Left lobe of liver (tissue), 2 donors: ENCODE data around the gene DLK1. TPM values are rescaled to one million over a fixed set of nuclear protein-coding genes. Genes with fewer than 3 reads are reported as not detected.

Experiments
- ATAC-seq: fragments of 200-7000 bp; cut with Tn5 transposase; one replicate; pipeline ENCODE4 v1.9.1; 2020; ENCODE audit warnings: mild to moderate bottlenecking, moderate library complexity
- DNase-seq: peaks from one replicate; pipeline ENCODE4 v3.0.0-alpha.2; 2020; ENCODE audit warnings: low spot score
- total RNA-seq: library from RNA; stranded (reverse); gene quantifications from one replicate; pipeline ENCODE4 v1.2.1, GENCODE V29; 2021
- donor health status: DM: no; HTN: no; CAD: no; lungs with moderate emphysema.
- donor health status: DM: no; HTN: yes; CAD: no.

DLK1 gene
- 1.3 TPM for total RNA-seq

DNA sequence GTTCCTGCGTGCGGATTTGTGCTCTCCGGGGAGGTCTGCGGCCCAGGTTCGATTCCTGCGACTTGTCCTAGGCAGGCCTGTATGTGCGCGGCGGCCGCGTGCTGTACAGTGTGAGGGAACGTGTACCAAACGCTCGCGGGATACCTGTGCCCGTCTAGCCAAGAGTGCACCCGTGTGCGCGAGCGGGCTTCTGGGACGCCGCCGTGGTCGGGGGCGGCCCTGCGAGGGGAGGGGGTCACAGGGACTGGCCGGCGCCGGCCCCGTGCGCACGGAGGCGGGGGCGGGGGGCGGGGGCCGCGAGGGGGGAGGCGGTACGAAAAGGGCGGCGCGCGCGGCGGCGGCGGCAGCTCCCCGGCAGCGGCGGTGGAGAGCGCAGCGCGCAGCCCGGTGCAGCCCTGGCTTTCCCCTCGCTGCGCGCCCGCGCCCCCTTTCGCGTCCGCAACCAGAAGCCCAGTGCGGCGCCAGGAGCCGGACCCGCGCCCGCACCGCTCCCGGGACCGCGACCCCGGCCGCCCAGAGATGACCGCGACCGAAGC lies at the start of gene DLK1:
Gene DLK1 (plus strand): TSS at position 343 of the 536 bp plus-strand sequence. CDS start 177 bp downstream, at position 520.
- DNase-seq = no peak

DNA sequence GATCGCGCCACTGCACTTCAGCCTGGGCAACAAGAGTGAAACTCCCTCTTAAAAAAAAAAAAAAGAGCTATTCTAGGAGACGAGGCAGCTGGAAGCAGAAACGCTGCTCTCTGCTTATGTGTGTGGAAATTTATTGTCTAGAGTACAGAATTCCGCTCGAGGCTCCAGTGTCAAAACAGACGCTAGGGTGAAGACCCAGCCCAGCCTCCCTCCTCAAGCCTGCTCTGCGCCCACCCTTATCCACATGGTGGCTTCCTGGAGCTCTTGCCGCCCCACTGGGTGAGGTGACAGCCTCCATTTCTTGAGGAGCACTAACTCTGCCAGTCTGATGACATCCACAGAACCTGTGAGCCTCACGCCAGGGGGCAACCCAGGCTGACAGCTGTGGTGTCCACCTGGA lies 49.5 kb upstream of the DLK1 start:
- ATAC-seq (no peak), DNase-seq (no peak)

More for the DNA sequence above, at the start of gene DLK1:
- ATAC-seq = no peak

DNA sequence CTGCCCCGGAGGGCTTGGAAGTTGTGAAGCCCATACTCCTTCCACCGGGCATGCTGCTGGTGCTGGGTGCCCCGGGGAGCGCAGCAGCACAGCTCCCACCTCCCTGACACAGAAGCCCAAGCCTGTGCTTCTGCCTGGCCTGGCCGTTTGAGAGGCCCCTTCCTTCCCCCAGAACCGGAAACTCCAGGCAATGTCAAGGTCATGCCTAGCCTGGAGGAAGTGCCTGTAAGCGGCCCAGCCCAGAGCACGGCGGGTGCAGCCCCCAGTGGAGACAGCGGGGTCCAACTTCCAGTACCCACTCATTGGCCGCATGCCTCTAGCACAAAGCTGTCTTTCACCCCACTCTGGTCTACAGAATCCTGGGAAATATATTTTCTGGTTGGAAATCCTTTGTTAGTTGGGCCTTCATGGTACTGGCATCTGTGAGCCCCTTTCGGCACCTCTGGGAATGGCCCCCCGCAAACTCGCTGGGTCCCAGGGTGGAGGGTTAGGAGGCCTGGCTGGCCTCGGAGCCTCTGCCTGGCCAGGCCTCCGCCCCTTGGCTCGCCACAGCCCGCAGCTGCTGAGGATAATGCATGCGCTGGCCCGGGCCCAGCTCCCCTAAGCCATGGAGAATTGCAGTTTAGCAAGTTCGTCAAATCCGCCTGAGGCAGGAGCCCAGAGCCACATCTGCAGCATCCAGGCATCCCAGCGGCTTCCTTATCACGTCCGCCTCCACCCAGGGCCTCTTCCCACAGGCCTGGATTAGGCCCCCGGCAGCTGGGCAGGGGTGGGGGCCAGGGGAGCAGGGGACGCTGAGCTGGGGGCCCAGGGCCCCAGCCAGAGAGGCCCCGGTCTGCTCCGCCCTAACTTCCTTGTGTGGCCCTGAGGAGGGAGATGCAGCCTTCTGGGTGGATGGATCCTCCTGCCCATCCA lies 48.9 kb upstream of the DLK1 start:
- DNase-seq (no peak), ATAC-seq (peak; percentile 33)

DNA sequence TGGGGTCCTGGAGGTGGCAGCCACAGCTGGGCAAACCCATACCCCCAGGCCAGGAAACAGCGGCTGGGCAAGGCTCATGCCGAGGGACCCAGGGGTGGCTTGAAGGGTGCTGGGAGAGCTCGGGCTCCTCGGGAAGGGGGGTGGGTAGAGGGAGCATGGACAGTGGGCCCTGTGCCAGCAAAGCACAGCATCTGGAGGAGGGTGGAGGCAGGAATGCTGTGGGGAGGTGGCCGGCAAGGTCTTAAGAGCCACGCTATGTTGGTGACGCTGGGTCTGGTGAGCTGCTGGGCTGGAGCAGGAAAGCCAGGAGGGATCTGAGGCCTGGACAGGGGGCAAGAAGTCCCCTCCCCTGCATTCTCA lies 48.2 kb upstream of the DLK1 start:
- ATAC-seq (no peak), DNase-seq (no peak)

DNA sequence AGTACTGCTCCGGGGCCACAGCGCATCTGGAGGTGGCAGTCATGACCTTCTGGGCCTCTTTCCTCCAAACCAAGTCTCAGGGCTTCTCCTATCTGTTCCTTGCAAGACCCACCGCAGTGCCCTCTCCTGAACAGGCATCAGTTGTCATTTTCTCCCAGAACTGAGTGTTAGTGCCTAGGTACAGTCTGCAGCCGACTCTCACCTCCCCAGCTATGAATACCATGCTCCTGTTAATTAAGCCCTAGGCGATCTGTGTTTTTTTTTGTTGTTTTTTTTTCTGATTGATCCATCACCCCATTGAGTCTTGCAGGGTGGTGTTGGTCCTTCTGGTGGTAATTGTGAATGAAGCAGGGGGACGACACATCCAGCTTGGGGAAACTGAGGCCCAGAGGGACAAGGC lies 47.5 kb upstream of the DLK1 start:
- DNase-seq = no peak
- ATAC-seq = no peak

DNA sequence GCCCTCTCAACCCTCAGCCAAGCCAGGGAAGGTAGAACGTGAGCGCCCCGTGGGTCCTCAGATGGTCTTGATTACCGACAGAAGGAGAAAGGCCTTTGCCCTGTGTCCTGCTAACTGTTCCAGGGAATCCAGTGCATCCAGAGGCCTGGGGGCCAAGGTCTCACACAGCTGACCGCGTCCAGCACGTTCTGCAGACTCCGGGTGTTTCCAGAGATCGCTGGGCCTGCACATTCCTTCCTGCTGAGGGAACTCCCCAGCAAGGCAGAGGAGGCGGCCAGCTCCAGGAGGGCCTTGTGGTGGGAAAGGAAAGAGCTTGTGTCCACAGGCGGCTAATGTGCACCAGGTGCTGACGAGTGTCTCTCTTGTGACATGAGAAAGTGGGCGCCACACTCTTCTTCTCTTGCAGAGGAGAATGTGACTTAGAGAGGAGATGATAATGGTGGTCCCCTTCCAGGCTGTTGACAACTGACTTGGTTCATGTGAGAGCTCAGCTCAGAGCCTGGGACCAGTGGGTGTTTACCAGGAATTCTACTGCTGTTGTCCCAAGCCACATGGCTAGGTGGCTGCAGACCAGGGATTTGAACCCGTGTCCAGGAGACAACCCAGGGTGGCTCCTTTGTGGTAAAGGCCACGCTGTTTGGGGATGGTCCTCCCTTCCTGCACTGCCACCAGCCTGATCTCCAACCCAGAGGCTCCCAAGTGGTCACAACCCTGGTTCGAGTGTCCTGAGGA lies 46.8 kb upstream of the DLK1 start:
- peak; percentile 55 for ATAC-seq
- no peak for DNase-seq

DNA sequence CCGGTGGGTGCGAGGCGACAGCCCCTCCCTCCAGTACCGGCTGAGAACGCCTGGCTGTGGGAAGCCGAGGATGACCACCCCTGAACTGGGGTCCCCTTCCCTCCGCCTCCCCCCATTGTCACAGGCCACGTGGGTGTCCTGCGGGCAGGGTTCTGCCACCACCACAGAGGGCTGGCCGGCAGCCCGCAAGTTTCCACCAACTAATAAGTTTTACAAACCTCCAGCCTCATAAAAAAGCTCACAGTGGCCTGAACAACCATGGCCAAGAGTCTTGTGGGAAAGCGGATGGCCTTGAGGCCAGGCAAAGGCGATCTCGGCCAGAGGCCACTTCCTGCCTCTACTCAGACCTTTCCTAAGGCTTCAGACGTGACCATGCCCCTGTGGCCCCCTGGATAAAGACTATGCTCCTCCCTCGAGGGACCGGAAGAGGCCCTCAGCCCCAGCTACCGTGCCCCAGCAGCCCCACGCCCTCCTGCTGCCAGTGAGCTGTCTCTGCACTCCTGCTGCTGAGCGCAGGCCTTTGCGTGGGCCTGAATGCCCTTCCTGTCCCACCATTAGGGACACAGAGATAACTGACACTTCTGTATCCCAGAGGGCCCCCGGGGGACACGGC lies 46.1 kb upstream of the DLK1 start:
- ATAC-seq (peak; percentile 51), DNase-seq (no peak)

DNA sequence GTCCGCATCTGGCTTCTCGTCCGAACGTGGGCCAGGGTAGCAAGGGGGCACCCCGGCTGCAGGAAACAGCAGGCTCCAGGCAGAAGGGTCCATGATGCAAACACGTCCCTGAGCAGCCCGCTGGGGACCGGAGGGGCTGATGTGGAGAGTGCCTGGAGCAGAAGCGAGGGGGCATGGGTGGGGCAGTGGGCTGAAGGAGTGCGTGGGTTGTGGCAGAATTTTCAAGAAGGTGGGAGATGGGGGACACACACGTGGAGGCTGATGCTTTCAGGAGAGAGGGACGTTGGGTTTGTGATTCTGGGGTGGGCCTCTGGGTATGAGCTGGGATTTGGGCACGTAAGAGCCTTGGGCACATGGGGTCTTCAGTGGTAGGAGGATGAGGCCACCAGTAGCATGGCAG lies 45.6 kb upstream of the DLK1 start:
- ATAC-seq (no peak), DNase-seq (no peak)

DNA sequence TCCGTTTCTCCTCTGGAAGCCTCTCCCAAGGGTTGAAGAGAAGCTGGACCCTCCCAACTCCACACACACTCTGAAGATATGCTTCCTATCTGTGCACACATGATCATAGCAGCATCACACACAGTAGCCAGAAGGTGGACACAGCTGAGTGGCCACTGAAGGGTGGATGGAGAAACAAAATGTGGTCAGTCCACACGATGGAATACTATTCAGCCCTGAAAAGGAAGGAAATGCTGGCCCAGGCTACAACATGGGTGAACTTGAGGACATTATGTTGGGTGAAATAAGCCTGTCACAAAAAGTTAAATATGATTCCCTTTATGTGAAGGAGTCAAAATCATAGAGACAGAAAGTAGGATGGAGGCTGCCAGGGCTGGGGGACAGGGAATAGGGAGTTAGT lies 43.9 kb upstream of the DLK1 start:
- ATAC-seq = no peak
- DNase-seq = no peak

DNA sequence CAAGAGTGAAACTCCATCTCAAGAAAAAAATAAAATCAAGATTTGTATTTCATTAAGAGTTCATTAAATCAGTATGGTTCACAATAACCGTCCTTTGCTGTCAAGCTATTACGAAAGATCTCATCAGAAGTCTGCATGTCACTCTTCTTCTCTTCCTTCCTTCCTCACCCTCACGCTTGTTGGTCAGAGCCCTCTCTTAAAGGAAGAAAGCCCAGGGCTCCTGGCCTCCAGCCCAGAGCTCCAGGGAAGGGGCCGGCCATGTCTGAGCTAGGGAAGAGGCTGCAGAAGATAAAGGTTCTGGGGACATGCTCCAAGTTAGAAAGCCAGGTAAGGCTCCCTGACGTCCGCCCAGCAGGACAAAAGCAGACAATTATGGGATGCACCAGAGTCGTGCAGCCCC lies 43.1 kb upstream of the DLK1 start:
- ATAC-seq (no peak), DNase-seq (no peak)

DNA sequence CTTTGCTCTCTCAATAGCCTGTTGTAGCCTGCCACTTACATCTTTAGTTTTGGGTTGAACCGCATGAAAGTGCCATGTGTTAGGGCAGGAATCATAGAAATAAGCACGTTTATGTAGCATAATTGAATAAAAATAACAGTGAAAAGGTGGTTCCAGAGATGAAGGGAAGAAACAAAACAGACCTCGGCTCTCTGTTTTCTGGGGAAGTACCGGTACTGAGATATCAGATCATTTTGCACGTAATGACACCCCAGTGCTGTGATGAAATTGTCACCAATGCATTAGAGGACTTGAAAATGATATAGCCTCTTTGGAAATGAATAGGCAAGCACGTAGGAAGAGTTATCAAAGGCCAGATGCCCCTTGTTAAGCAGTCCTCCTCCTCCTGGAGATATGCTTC lies 42.5 kb upstream of the DLK1 start:
- DNase-seq (no peak), ATAC-seq (no peak)

DNA sequence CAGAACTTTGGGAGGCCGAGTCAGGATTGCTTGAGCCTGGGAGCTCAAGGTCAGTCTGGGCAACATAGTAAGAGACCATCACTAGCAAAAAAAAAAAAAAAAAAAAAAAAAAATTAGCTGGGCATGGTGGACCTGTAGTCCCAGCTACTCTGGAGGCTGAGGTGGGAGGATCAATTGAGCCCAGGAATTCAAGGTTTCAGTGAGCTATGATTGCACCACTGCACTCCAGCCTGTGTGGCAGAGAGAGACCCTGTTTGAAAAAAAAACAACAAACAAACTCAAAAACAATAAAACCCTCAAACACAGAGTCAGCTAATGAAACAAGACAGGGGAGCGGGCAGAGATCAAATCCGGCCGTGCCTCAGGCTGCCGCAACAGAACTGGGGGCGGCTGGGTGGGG lies 41.7 kb upstream of the DLK1 start:
- ATAC-seq (no peak), DNase-seq (no peak)

DNA sequence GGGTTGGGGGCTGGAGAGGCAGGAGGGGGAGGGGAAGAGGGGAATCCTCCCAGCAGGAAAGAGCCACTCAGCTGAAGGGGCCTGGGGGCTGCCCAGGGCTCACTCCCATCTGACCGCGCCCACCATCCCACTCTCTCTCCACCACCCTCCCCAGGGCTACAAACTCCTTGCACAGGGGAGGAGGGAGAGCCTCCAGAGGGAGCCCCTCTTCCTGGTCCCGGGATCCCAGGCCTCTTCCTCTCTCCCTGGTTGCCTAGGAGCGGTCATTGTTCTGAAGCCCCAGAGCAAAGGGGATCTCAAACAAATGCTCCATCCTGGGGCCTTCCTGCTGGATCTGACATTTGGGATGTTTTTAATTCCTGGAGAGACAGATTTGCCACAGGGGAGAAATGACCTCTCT lies 39.8 kb upstream of the DLK1 start:
- ATAC-seq = no peak
- DNase-seq = no peak

DNA sequence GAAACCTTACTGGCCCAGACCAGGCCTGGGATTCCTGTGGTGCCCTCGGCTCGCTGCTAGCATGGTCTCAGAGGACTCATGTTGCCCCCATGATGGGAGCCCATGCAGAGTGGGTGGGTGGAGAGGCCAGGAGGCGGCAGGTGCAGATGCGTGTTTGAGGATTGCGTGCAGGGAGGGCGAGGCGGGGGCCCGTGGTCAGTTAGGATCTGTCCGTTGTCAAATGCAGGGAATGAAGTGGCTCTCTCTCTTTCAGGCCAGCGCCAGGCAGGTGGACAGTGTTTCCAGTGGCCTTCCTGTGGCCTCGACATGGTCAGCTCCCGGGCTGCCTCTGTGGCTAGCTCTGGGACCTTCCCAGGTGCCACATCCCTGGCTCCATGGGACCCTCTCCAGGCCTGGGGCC lies 39.3 kb upstream of the DLK1 start:
- ATAC-seq = no peak
- DNase-seq = no peak

DNA sequence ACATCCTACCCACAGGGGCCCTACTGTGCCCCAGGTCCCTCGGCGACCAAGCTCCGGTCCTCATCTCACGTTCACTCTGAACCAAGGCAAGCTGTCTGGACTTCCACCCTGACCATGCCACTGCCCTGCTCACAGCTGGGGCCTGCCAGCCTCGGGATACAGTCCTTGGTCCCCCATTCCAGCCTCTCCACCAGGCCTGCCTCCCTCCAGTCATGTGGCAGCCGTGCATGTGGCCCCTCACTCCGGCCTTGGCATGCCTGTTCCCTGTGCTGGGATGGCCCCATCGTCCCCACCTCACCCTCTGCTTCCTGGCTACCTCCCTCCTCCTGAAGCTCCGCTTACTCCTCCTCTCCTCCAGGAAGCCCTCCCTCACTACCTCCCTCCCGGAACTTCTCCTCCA lies 38.6 kb upstream of the DLK1 start:
- DNase-seq (no peak), ATAC-seq (no peak)

DNA sequence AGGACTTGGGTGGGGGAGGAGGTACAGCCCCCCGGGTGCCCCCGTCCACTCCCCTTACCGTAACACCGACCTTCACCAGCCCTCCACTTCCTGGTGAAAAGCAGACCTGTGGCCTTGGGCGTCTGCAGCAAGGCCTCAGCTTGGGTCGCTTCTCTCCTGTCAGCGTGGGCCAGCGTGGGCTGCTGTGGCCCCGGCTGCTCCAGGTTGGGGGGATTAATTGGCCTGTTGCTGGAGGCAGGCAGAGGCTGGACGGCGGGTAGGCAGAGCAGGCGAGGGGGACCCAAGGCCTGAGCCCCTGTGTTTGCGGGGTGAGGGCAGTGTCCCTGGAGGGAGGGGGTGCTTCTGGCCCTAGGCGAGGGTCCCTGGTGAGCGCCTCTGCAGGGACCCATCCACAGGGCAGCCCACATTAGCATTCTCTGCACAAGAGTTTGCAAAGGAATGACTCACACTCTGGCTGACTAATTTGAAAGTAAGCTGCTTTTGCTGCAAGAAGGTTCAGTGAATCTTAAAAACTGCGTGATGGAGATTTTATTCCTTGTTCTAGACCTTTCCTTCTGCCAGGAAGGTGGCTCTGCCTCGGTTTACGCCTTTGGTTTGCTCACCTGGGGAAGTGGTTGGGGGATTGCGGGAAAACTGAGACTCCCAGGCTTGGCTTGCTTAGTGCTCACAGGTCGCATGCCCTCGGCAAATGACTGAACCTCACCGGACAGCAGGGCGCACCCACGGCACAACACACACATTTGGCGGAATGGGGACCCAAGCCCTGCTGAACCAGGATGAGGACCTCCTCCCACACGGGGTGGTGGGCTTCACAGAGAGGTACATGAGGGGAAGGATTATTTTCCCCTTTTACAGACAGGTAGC lies 37.9 kb upstream of the DLK1 start:
- DNase-seq (no peak), ATAC-seq (no peak)

DNA sequence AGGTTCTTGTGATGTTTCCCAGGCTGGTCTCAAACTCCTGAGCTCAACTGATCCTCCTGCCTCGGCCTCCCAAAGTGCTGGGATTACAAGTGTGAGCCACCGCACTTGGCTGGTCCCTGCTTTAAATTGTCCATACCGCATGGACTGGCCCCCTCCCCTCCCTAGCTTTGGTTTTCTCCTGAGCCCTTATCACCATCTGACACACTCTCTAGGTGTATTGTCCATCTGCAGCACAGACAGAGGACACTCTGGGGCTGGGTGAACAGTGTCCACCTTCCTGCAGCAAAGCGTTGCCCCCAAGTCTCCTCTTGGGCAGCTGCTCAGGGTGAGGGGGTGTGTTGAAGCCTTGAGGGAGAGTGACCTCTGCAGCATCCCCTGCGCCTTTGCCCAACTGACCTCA lies 36.0 kb upstream of the DLK1 start:
- DNase-seq = no peak
- no peak for ATAC-seq

DNA sequence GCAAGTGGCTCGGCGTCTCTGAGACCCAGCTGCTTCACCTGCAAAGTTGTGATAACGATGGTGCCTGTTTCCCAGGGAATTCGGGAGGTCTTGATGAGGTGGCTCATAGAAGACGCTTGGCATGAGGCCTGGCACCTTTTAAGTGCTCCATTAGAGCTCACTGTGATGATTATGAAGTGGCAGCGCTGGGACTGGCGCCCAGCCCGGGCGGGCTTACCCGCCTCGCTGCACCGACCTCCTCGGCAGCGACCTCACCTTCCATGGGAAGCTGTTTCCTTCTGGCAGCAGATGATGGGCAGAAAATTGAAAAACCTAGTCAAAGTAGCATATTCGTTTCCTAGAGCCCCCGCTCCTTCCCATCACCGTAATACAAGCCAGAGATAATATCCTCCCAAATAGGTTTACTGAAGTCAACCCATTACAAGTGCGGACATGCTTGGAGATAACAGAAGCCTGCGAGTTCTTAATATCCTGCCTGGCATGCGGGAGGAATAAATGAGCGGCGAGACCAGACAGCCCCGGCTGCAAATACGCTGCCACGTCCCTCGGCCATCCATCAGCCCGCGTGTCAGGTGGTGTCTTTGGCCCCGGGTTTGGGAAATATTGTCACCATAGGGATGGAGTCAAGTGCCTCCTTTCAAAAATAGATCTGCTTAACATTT lies 35.2 kb upstream of the DLK1 start:
- DNase-seq = no peak

DNA sequence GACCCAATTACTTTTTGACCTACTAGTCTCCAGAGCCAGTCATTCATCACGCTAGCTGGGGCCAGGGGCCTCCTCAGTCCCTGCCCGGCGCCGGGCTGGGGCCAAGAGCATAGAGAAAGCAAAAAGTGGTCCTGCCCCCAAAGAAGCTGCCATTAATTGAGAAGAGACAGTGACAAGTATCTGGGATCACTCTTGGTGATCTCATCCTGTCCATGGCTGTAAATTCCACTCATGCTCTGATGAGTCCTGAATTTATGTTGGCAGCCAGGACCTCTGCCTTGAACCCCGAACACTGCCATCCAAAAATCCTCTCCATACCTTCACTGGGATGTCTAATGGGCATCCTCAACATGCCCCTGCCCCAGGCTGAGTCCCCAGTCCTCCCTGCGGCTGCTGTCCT lies 34.4 kb upstream of the DLK1 start:
- ATAC-seq (no peak), DNase-seq (no peak)

More for the DNA sequence above, 35.2 kb upstream of the DLK1 start:
- ATAC-seq = no peak
